SK-N-SH (cell line): ENCODE data around the gene TCF12. TPM values are rescaled to one million over a fixed set of nuclear protein-coding genes. Genes with fewer than 3 reads are reported as not detected.

Source experiments
- CTCF ChIA-PET: fragments of 300-600, 350-600 bp; formaldehyde crosslinking; extraction: SDS; loops from one replicate; lab custom pipeline; 2021; lab: Yijun Ruan, JAX
- POLR2A ChIA-PET: fragments of 350-600 bp; sonication (Branson Sonifier 250); formaldehyde crosslinking; extraction: SDS; loops from one replicate; lab custom pipeline; 2020; ENCODE audit warnings: antibody characterized with exemption, inconsistent platforms; lab: Yijun Ruan, JAX
- DNase-seq: peaks from one replicate; pipeline ENCODE4 v3.0.0; 2012
- H2AFZ ChIP-seq: fragments of 200-600 bp; sonication (generic); 2 replicates; pipeline ENCODE4 v1.8.1; 2016; ENCODE audit warnings: antibody characterized with exemption, mild to moderate bottlenecking, low read depth
- H3F3A ChIP-seq: fragments of 200-600 bp; sonication (generic); replicated peaks from 2 replicates; pipeline ENCODE3; 2016; ENCODE audit warnings: antibody characterized with exemption, mild to moderate bottlenecking; ENCODE audit not compliant: insufficient read depth
- H3K27ac ChIP-seq, 2 experiments: fragments of 200-500 bp in 1 of 2; fragments of 200-600 bp in 1 of 2; sonication (Bioruptor generic) in 1 of 2; sonication (generic), shearing (Covaris generic) in 1 of 2; 2 replicates each; pipeline versions ENCODE4 v1.5.1 to v1.6.1; 2014 to 2016; ENCODE audit warnings: low read depth in 2 of 2, inconsistent platforms in 1 of 2, low read length in 1 of 2, mild to moderate bottlenecking in 1 of 2, mixed read lengths in 1 of 2
- H3K27me3 ChIP-seq: fragments of 200-600 bp; sonication (generic), shearing (Covaris generic); 2 replicates; pipeline ENCODE4 v1.6.1; 2016; ENCODE audit warnings: mixed run types; ENCODE audit not compliant: insufficient read depth
- H3K36me3 ChIP-seq, 2 experiments: fragments of 200-500 bp in 1 of 2; fragments of 200-600 bp in 1 of 2; sonication (Bioruptor generic) in 1 of 2; sonication (generic) in 1 of 2; replicated peaks in 1 of 2; 2 replicates each; pipeline versions ENCODE3 to v1.5.1; 2014 to 2016; ENCODE audit warnings: low read length in 1 of 2, mild to moderate bottlenecking in 1 of 2; ENCODE audit not compliant: insufficient read depth in 2 of 2, control insufficient read depth in 1 of 2
- H3K4me1 ChIP-seq, 2 experiments: fragments of 200-500 bp in 1 of 2; fragments of 200-600 bp in 1 of 2; sonication (Bioruptor generic) in 1 of 2; sonication (generic), shearing (Covaris generic) in 1 of 2; 2 replicates each; pipeline versions ENCODE4 v1.5.1 to v1.6.1; 2014 to 2016; ENCODE audit warnings: low read depth in 1 of 2, low read length in 1 of 2, mixed run types in 1 of 2; ENCODE audit not compliant: insufficient read depth in 2 of 2, control insufficient read depth in 1 of 2
- H3K4me2 ChIP-seq: fragments of 200-600 bp; sonication (generic), shearing (Covaris generic); 2 replicates; pipeline ENCODE4 v1.6.1; 2017; ENCODE audit warnings: mixed run types
- H3K4me3 ChIP-seq, 2 experiments: fragments of 200-500 bp in 1 of 2; fragments of 200-600 bp in 1 of 2; sonication (Bioruptor generic) in 1 of 2; sonication (generic), shearing (Covaris generic) in 1 of 2; 2 replicates each; pipeline versions ENCODE4 v1.5.1 to v1.8.1; 2014 to 2016; ENCODE audit warnings: low read depth in 2 of 2, inconsistent platforms in 1 of 2, low read length in 1 of 2, mild to moderate bottlenecking in 1 of 2, mixed read lengths in 1 of 2, moderate library complexity in 1 of 2
- H3K79me2 ChIP-seq: fragments of 200-600 bp; sonication (generic); 2 replicates; pipeline ENCODE4 v1.8.1; 2017; ENCODE audit warnings: mild to moderate bottlenecking; ENCODE audit not compliant: insufficient read depth
- H3K9ac ChIP-seq: fragments of 200-600 bp; sonication (generic); 2 replicates; pipeline ENCODE4 v1.6.1; 2017; ENCODE audit warnings: mixed run types
- H3K9me2 ChIP-seq: fragments of 200-600 bp; sonication (generic); 2 replicates; pipeline ENCODE4 v1.6.1; 2017; ENCODE audit warnings: mixed run types
- H3K9me3 ChIP-seq: fragments of 200-600 bp; sonication (generic); 2 replicates; pipeline ENCODE4 v1.6.1; 2017; ENCODE audit warnings: mixed run types, mild to moderate bottlenecking, moderate library complexity
- H4K20me1 ChIP-seq: fragments of 200-600 bp; sonication (generic); 2 replicates; pipeline ENCODE4 v1.6.1; 2017; ENCODE audit warnings: mild to moderate bottlenecking, mixed run types; ENCODE audit not compliant: insufficient read depth
- CHD2 ChIP-seq: fragments of 150-350 bp; IDR thresholded peaks from 2 replicates; pipeline ENCODE4 v1.6.1; 2018; ENCODE audit warnings: low read length; ENCODE audit not compliant: partially characterized antibody
- ELF1 ChIP-seq: IDR thresholded peaks from 2 replicates; pipeline ENCODE4 v1.4.0; 2012
- EP300 ChIP-seq, 2 experiments: IDR thresholded peaks; 2 replicates each; pipeline versions ENCODE4 v1.4.0 to v1.6.1; 2012; ENCODE audit warnings: borderline replicate concordance in 1 of 2, low read depth in 1 of 2, low read length in 1 of 2
- FOSL2 ChIP-seq: IDR thresholded peaks from 2 replicates; pipeline ENCODE4 v1.4.0; 2012; ENCODE audit warnings: low read depth, mild to moderate bottlenecking, moderate library complexity, borderline replicate concordance
- FOXM1 ChIP-seq: IDR thresholded peaks from 2 replicates; pipeline ENCODE4 v1.4.0; 2012; ENCODE audit warnings: low read depth, mild to moderate bottlenecking
- GABPA ChIP-seq: IDR thresholded peaks from 2 replicates; pipeline ENCODE4 v1.4.0; 2012; ENCODE audit warnings: low read depth, mild to moderate bottlenecking
- MEF2A ChIP-seq: IDR thresholded peaks from 2 replicates; pipeline ENCODE4 v1.4.0; 2012; ENCODE audit warnings: low read depth, borderline replicate concordance
- MXI1 ChIP-seq: IDR thresholded peaks from 2 replicates; pipeline ENCODE4 v1.6.1; 2012; ENCODE audit warnings: mild to moderate bottlenecking, low read depth, low read length, improper control_type of control experiment
- NRF1 ChIP-seq: IDR thresholded peaks from 2 replicates; pipeline ENCODE4 v1.6.1; 2012; ENCODE audit warnings: low read depth, mild to moderate bottlenecking, low read length
- POLR2AphosphoS5 ChIP-seq: IDR thresholded peaks from 2 replicates; pipeline ENCODE4 v1.6.1; 2012; ENCODE audit warnings: low read depth, low read length
- RAD21 ChIP-seq: IDR thresholded peaks from 2 replicates; pipeline ENCODE4 v1.6.1; 2012; ENCODE audit warnings: mild to moderate bottlenecking, low read length
- RCOR1 ChIP-seq: fragments of 150-350 bp; IDR thresholded peaks from 2 replicates; pipeline ENCODE4 v1.6.1; 2017; ENCODE audit warnings: antibody characterized with exemption, low read length
- RFX5 ChIP-seq: IDR thresholded peaks from 2 replicates; pipeline ENCODE4 v1.6.1; 2012; ENCODE audit warnings: mild to moderate bottlenecking, improper control_type of control experiment, low read length
- RXRA ChIP-seq: IDR thresholded peaks from 2 replicates; pipeline ENCODE4 v1.4.0; 2012; ENCODE audit warnings: low read depth, mild to moderate bottlenecking, borderline replicate concordance
- SMC3 ChIP-seq: IDR thresholded peaks from 2 replicates; pipeline ENCODE4 v1.6.1; 2012; ENCODE audit warnings: low read depth, low read length, improper control_type of control experiment
- TAF1 ChIP-seq: IDR thresholded peaks from 2 replicates; pipeline ENCODE4 v1.6.1; 2012; ENCODE audit warnings: low read depth, mild to moderate bottlenecking, low read length, moderate library complexity, borderline replicate concordance
- USF1 ChIP-seq: IDR thresholded peaks from 2 replicates; pipeline ENCODE4 v1.4.0; 2012; ENCODE audit warnings: low read depth, borderline replicate concordance
- YY1 ChIP-seq: IDR thresholded peaks from 2 replicates; pipeline ENCODE4 v1.4.0; 2012; ENCODE audit warnings: low read depth, mild to moderate bottlenecking
- WGBS: methylation state at CpG from one replicate; pipeline ENCODE4 v1.1.6; 2017; ENCODE audit warnings: low lambda C conversion rate; 5-methylcytosine and 5-hydroxymethylcytosine counted together
- polyA plus RNA-seq, 3 experiments: library from polyadenylated mRNA; depleted of rRNA; stranded (reverse); fragments of >200 nt; gene quantifications; 2 replicates each; pipeline ENCODE4 v1.2.3, GENCODE V29; 2012
- TF ChIP-seq, protein P1 (sequence below): IDR thresholded peaks from 2 replicates; pipeline ENCODE4 v1.4.0; 2012; ENCODE audit warnings: low read depth
- TF ChIP-seq, protein P2 (sequence below): IDR thresholded peaks from 2 replicates; pipeline ENCODE4; 2012

Gene TCF12
- polyA plus RNA-seq, 1 of the 3 experiments (the other 2 are of a cell fraction) = 49.6 TPM

DNA sequence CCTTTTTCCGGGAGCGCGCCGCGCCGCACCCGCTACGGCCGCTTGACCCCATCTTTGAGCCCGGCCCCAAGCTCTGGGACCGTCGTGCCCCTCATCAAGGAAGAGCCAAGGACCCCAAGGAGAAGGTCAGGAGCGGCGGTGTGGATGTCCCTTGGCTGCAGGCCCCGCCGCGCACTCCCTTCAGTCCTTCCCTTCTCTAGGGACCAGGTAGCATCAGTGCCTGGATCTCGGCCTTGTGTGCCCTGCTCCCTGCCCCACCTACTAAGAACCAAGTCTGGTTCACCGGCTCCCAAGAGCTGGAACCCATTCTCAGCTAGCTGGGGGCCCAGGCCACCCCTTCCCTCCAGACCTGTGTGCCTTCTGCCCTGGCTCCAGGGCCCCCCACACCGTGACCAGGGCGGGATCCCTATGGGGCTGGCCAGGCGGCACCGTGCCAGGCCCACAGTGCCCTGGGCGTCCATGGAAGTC is 388.5 kb downstream of the TCF12 start:
- 91% methylated on average over 11 of the region's 24 CpGs for WGBS
- H4K20me1 ChIP-seq = no peaks in the 10 kb centered on the region
- TF ChIP-seq ELF1 (no peak), MXI1 (no peak), GABPA (no peak), RFX5 (no peak), POLR2AphosphoS5 (no peak), FOSL2 (no peak), NRF1 (no peak), EP300 (IDR thresholded peaks at IDR 0.05; ENCODE audit: borderline replicate concordance in 1 of 2, low read depth in 1 of 2, low read length in 1 of 2) (no peak), CHD2 (no peak), TAF1 (no peak), FOXM1 (no peak), MEF2A (no peak), RAD21 (no peak), RXRA (no peak), USF1 (no peak), YY1 (no peak), RCOR1 (no peak), SMC3 (no peak)
- TF ChIP-seq, protein P1, sequence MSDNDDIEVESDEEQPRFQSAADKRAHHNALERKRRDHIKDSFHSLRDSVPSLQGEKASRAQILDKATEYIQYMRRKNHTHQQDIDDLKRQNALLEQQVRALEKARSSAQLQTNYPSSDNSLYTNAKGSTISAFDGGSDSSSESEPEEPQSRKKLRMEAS = no peak
- TF ChIP-seq, protein P2, sequence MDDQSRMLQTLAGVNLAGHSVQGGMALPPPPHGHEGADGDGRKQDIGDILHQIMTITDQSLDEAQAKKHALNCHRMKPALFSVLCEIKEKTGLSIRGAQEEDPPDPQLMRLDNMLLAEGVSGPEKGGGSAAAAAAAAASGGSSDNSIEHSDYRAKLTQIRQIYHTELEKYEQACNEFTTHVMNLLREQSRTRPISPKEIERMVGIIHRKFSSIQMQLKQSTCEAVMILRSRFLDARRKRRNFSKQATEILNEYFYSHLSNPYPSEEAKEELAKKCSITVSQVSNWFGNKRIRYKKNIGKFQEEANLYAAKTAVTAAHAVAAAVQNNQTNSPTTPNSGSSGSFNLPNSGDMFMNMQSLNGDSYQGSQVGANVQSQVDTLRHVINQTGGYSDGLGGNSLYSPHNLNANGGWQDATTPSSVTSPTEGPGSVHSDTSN = no peak
- no peaks in the 10 kb centered on the region for H3K36me3 ChIP-seq
- ChIA-PET CTCF (interaction anchor here (0.6 to 6.0 kb wide), 47 partner anchors 8 to 814 kb away, joined by 3 to 141 read pairs (median 6); no protein-coding TSS in a partner anchor), POLR2A (interaction anchor here (1.0 kb wide), 1 partner anchor 389 kb away, joined by 3 read pairs; the partner anchor contains the start of gene TCF12)
- no peaks in the 10 kb centered on the region for H3K9me2 ChIP-seq
- H3K9ac ChIP-seq = no peak overlapping the region
- H3F3A ChIP-seq = no peaks in the 10 kb centered on the region
- H3K27ac ChIP-seq = no peak overlapping the region
- no peaks in the 10 kb centered on the region for H3K79me2 ChIP-seq
- peaks cover 0 to 2% of the 10 kb centered on the region in 2 experiments; a peak in 2 of 4 replicates for H3K4me1 ChIP-seq
- no peak overlapping the region for H2AFZ ChIP-seq
- no peaks in the 10 kb centered on the region for H3K27me3 ChIP-seq
- no peak overlapping the region; a peak in 1 of 4 replicates for H3K4me3 ChIP-seq
- no peak overlapping the region for H3K4me2 ChIP-seq
- no peak for DNase-seq
- H3K9me3 ChIP-seq = no peaks in the 10 kb centered on the region
